ENCODE measurements around the gene PRCC. TPM values are rescaled to one million over a fixed set of nuclear protein-coding genes. Genes with fewer than 3 reads are reported as not detected.

Gene PRCC
- total and polyA plus RNA-seq, 7 experiments from 2014 or later: 40.9 to 88.9 (median 60.8) TPM

DNA sequence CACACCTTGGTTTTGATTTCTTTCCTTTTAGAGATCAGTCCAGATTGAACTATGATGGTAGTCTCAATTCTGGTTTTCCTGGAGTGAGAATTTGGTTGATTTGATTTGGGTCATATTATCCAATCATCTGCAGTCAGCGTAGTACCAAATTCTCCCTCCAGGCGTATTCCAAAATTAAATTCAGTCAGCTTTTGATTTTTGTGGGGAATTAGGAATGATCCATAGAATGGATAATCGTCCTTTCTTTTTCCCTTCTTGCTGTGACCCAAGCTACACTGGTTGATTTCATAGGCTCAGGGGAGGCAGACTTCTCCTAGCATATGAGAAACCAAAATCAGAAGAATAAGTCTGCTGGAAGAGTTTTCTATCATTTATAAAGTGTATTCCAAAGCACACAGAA, 4.9 kb downstream of the PRCC start:
- Mint-ChIP-seq H3K27ac (no peak overlapping the region), H3K9me3 (peaks cover 0 to 1% (median 0%) of the 10 kb centered on the region in 11 donors), H3K36me3 (peaks cover 10 to 40% (median 21%) of the 10 kb centered on the region in 5 donors), H3K27me3 (no peaks in the 10 kb centered on the region), H3K4me3 (peak overlapping the region in 1 of 10 donors; percentile 38), H3K4me1 (peaks cover 44 to 74% (median 68%) of the 10 kb centered on the region in 7 donors)
- CTCF ChIA-PET: interaction anchor here (0.7 to 2.0 kb wide), 3 partner anchors 46 to 116 kb away, joined by 3 to 6 read pairs (median 4); no protein-coding TSS in a partner anchor
- POLR2A ChIA-PET: no interaction called here
- peaks cover 28 to 45% of the 10 kb centered on the region in 2 donors for H3K4me1 ChIP-seq (ENCODE audit: control insufficient read depth in 2 of 2, insufficient read depth in 2 of 2, low read length in 2 of 2)
- H3K27me3 ChIP-seq (ENCODE audit: control insufficient read depth in 2 of 2, insufficient read depth in 2 of 2, low read length in 2 of 2): no peaks in the 10 kb centered on the region
- H3K4me3 ChIP-seq (ENCODE audit: low read length): no peak overlapping the region
- DNase-seq (no peak), ATAC-seq (no peak)
- no peak overlapping the region for H3K27ac ChIP-seq (ENCODE audit: low read depth, low read length)
- H3K36me3 ChIP-seq (ENCODE audit: control insufficient read depth in 2 of 3, insufficient read depth in 3 of 3, low read length in 3 of 3): peaks cover 0 to 30% (median 4%) of the 10 kb centered on the region in 3 experiments
- intact Hi-C loops (cut with micrococcal nuclease): no loop called here
- no peaks in the 10 kb centered on the region for H3K9me3 ChIP-seq (ENCODE audit: control insufficient read depth in 2 of 3, low read length in 3 of 3)

DNA sequence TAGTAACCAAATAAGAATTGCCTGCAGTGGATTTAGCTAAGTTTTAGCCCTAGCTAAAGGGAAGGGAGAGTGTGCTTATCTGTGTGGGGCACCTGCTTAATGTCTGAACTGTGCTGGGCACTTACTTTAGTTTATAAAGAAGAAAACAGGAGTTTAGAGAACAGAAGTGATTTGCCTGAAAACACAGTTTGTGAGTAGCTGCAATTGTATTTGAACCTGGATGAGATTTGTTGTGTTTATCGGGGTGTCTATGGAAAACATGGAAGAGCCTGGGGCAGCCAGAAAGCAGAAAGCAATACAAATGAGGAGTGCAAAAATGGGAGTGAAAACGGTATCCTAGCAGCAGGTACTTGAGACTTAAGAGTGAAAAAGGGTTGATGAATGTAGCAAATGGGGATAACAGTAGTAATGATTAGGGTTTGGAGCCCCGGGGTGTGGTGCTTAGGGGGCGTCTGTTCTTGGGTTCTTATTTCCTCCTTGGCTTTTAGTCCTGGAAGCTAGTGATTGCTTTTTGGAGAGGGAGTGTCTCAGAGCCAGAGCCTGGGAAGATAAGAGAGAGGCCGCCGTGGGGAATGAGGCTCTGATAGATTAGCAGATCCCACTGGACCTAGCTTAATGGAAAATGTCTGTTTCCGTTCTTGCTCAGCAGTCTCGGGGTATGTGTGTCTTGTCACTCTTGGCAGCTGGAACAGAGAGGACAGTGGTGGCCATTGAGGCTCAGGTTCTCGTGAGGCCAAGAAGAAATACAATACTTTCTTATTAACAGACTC, 5.6 kb downstream of the PRCC start:
- no peak for DNase-seq
- Histone ChIP-seq H3K9me3 (ENCODE audit: control insufficient read depth in 2 of 3, low read length in 3 of 3) (no peaks in the 10 kb centered on the region), H3K27ac (ENCODE audit: low read depth, low read length) (no peak overlapping the region), H3K36me3 (ENCODE audit: control insufficient read depth in 2 of 3, insufficient read depth in 3 of 3, low read length in 3 of 3) (peaks cover 0 to 24% (median 4%) of the 10 kb centered on the region in 3 experiments), H3K4me3 (ENCODE audit: low read length) (no peak overlapping the region), H3K27me3 (ENCODE audit: control insufficient read depth in 2 of 2, insufficient read depth in 2 of 2, low read length in 2 of 2) (no peaks in the 10 kb centered on the region), H3K4me1 (ENCODE audit: control insufficient read depth in 2 of 2, insufficient read depth in 2 of 2, low read length in 2 of 2) (peaks cover 32 to 45% of the 10 kb centered on the region in 2 donors)
- Mint-ChIP-seq H3K27ac (peak overlapping the region in 2 of 9 donors; percentile 15 to 21), H3K4me3 (peak overlapping the region in 3 of 10 donors; percentile 9 to 38 (median 33)), H3K9me3 (peaks cover 0 to 1% (median 0%) of the 10 kb centered on the region in 11 donors), H3K36me3 (peaks cover 10 to 40% (median 21%) of the 10 kb centered on the region in 5 donors), H3K4me1 (peaks cover 50 to 81% (median 75%) of the 10 kb centered on the region in 7 donors), H3K27me3 (no peaks in the 10 kb centered on the region)
- POLR2A ChIA-PET: no interaction called here
- CTCF ChIA-PET: interaction anchor here (0.8 kb wide), 1 partner anchor 45 kb away, joined by 3 read pairs; the partner anchor contains the start of genes ISG20L2 and METTL25B
- no peak for ATAC-seq
- intact Hi-C loops (cut with micrococcal nuclease): no loop called here

DNA sequence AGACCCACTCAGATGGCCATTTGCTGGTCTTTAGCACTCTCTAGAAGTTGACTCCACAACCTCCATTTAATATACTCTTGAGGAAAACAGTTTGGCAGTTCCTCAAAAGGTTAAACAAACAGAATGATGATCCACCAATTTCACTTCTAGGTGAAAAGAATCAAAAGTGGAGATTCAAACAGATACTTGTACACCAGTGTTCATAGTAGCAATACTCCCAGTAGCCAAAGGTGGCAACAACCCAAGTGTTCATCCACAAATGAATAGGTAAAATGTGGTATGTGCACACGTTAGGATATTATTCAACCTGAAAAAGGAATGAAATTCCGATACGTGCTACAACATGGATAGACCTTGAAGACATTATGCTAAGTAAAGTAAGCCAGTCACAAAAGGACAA, 6.3 kb downstream of the PRCC start:
- Histone ChIP-seq H3K27me3 (ENCODE audit: control insufficient read depth in 2 of 2, insufficient read depth in 2 of 2, low read length in 2 of 2) (no peaks in the 10 kb centered on the region), H3K27ac (ENCODE audit: low read depth, low read length) (no peak overlapping the region), H3K36me3 (ENCODE audit: control insufficient read depth in 2 of 3, insufficient read depth in 3 of 3, low read length in 3 of 3) (peaks cover 0 to 23% (median 4%) of the 10 kb centered on the region in 3 experiments), H3K4me1 (ENCODE audit: control insufficient read depth in 2 of 2, insufficient read depth in 2 of 2, low read length in 2 of 2) (peaks cover 26 to 38% of the 10 kb centered on the region in 2 donors), H3K4me3 (ENCODE audit: low read length) (no peak overlapping the region), H3K9me3 (ENCODE audit: control insufficient read depth in 2 of 3, low read length in 3 of 3) (no peaks in the 10 kb centered on the region)
- ATAC-seq (no peak), DNase-seq (no peak)
- Mint-ChIP-seq H3K36me3 (peaks cover 10 to 40% (median 19%) of the 10 kb centered on the region in 5 donors), H3K27ac (peak overlapping the region in 2 of 9 donors; percentile 5 to 16), H3K4me1 (peaks cover 49 to 83% (median 78%) of the 10 kb centered on the region in 7 donors), H3K4me3 (peak overlapping the region in 2 of 10 donors; percentile 33 to 38), H3K27me3 (no peaks in the 10 kb centered on the region), H3K9me3 (peaks cover 0 to 1% (median 0%) of the 10 kb centered on the region in 11 donors)
- ChIA-PET CTCF (no interaction called here), POLR2A (no interaction called here)
- intact Hi-C loops (cut with micrococcal nuclease): no loop called here

DNA sequence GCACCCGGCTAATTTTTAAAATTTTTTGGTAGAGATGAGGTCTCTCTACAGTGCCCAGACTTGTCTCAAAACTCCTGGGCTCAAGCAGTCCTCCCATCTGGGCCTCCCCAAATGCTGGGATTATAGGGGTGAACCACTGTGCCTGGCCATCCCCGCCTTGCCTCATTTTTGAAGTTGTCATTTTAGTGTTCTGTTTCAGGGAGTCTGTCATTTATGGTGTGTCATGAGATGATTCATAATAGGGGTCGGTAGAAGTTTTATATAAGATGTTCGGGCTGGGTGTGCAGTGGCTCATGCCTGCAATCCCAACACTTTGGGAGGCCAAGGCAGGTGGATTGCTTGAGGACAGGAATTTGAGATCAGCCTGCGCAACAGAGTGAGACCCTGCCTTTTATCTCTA, 8.5 kb downstream of the PRCC start:
- Histone ChIP-seq H3K4me3 (ENCODE audit: low read length) (no peak overlapping the region), H3K36me3 (ENCODE audit: control insufficient read depth in 2 of 3, insufficient read depth in 3 of 3, low read length in 3 of 3) (peaks cover 0 to 19% (median 4%) of the 10 kb centered on the region in 3 experiments), H3K27me3 (ENCODE audit: control insufficient read depth in 2 of 2, insufficient read depth in 2 of 2, low read length in 2 of 2) (no peaks in the 10 kb centered on the region), H3K4me1 (ENCODE audit: control insufficient read depth in 2 of 2, insufficient read depth in 2 of 2, low read length in 2 of 2) (peaks cover 20 to 23% of the 10 kb centered on the region in 2 donors), H3K27ac (ENCODE audit: low read depth, low read length) (peak overlapping the region; percentile 21), H3K9me3 (ENCODE audit: control insufficient read depth in 2 of 3, low read length in 3 of 3) (no peaks in the 10 kb centered on the region)
- no peak for ATAC-seq
- POLR2A ChIA-PET: no interaction called here
- DNase-seq: no peak
- Mint-ChIP-seq H3K9me3 (peaks cover 0 to 1% (median 0%) of the 10 kb centered on the region in 11 donors), H3K4me3 (peak overlapping the region in 2 of 10 donors; percentile 23 to 31), H3K36me3 (peaks cover 7 to 29% (median 10%) of the 10 kb centered on the region in 5 donors), H3K27me3 (no peaks in the 10 kb centered on the region), H3K4me1 (peaks cover 33 to 62% (median 59%) of the 10 kb centered on the region in 7 donors), H3K27ac (peak overlapping the region in 2 of 9 donors; percentile 6 to 52)
- intact Hi-C loops (cut with micrococcal nuclease): no loop called here
- CTCF ChIA-PET: interaction anchor here (0.9 kb wide), 2 partner anchors 21 to 193 kb away, joined by 3 to 4 read pairs; no protein-coding TSS in a partner anchor

DNA sequence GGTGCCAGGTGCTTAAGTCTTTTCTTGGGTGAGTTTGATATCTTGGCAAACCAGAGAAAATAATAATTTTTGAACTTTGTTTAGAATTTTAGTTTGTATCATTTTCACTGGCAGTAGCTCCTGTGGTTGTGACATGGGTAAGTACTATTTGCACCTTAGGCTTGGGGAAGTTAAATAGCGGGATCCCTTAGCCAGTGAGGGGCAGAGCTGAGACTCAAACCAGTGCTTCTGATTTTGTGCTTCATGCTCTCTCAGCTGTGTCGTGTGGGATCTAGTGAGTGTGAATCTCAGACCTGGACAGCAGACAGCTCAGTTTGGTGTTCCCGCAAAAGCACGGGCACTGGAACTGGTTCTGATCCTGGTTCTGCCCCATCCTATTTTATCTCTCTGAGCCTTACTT, 9.6 kb downstream of the PRCC start:
- CTCF ChIA-PET: interaction anchor here (0.7 to 1.4 kb wide), 3 partner anchors 20 to 51 kb away, joined by 3 to 4 read pairs (median 3); partner anchors contain the start of gene HDGF
- peaks cover 10 to 31% (median 12%) of the 10 kb centered on the region in 5 donors for H3K36me3 Mint-ChIP-seq
- no peak for ATAC-seq
- H3K27me3 Mint-ChIP-seq: no peaks in the 10 kb centered on the region
- Histone ChIP-seq H3K4me1 (ENCODE audit: control insufficient read depth in 2 of 2, insufficient read depth in 2 of 2, low read length in 2 of 2) (peaks cover 20% of the 10 kb centered on the region in 2 donors), H3K4me3 (ENCODE audit: low read length) (no peak overlapping the region), H3K9me3 (ENCODE audit: control insufficient read depth in 2 of 3, low read length in 3 of 3) (no peaks in the 10 kb centered on the region), H3K36me3 (ENCODE audit: control insufficient read depth in 2 of 3, insufficient read depth in 3 of 3, low read length in 3 of 3) (peaks cover 0 to 21% (median 4%) of the 10 kb centered on the region in 3 experiments), H3K27me3 (ENCODE audit: control insufficient read depth in 2 of 2, insufficient read depth in 2 of 2, low read length in 2 of 2) (no peaks in the 10 kb centered on the region), H3K27ac (ENCODE audit: low read depth, low read length) (no peak overlapping the region)
- POLR2A ChIA-PET: no interaction called here
- H3K4me3 Mint-ChIP-seq: peak overlapping the region in 3 of 10 donors; percentile 0 to 50 (median 30)
- H3K27ac Mint-ChIP-seq: peak overlapping the region in 6 of 9 donors; percentile 7 to 62 (median 40)
- H3K9me3 Mint-ChIP-seq: no peaks in the 10 kb centered on the region
- intact Hi-C loops (cut with micrococcal nuclease): no loop called here
- peaks cover 36 to 64% (median 61%) of the 10 kb centered on the region in 7 donors for H3K4me1 Mint-ChIP-seq
- DNase-seq: no peak

DNA sequence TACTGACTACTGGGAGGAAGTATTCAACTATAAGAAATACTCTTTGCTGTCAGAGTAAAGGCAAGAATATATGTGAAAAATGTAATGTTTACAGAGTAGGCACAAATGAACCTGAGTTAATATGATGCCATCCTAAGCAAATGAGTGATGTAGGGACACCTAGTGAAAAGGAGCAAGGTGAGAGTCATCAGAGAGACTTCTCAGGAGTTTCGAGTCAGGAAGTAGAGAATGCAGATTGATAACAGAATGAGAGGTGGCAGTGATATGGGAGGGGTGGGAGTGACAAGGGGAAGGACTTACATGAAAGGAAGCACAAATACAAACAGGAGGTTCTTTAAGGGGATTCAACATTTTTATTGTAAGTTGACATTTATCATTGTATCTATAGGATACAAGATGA, 10.2 kb downstream of the PRCC start:
- H3K27me3 ChIP-seq (ENCODE audit: control insufficient read depth in 2 of 2, insufficient read depth in 2 of 2, low read length in 2 of 2): no peaks in the 10 kb centered on the region
- no peak for ATAC-seq
- CTCF ChIA-PET: interaction anchor here (1.4 kb wide), 1 partner anchor 51 kb away, joined by 4 read pairs; no protein-coding TSS in a partner anchor
- H3K9me3 ChIP-seq (ENCODE audit: control insufficient read depth in 2 of 3, low read length in 3 of 3): no peaks in the 10 kb centered on the region
- no peak for DNase-seq
- intact Hi-C loops (cut with micrococcal nuclease): no loop called here
- Mint-ChIP-seq H3K36me3 (peaks cover 8 to 32% (median 18%) of the 10 kb centered on the region in 5 donors), H3K27ac (peak overlapping the region in 8 of 9 donors; percentile 9 to 80 (median 48)), H3K9me3 (no peaks in the 10 kb centered on the region), H3K4me3 (peak overlapping the region in 7 of 10 donors; percentile 1 to 50 (median 12)), H3K27me3 (no peaks in the 10 kb centered on the region), H3K4me1 (peaks cover 36 to 62% (median 57%) of the 10 kb centered on the region in 7 donors)
- no peak overlapping the region for H3K27ac ChIP-seq (ENCODE audit: low read depth, low read length)
- H3K36me3 ChIP-seq (ENCODE audit: control insufficient read depth in 2 of 3, insufficient read depth in 3 of 3, low read length in 3 of 3): peaks cover 0 to 21% (median under 1%) of the 10 kb centered on the region in 3 experiments
- H3K4me3 ChIP-seq (ENCODE audit: low read length): no peak overlapping the region
- H3K4me1 ChIP-seq (ENCODE audit: control insufficient read depth in 2 of 2, insufficient read depth in 2 of 2, low read length in 2 of 2): peaks cover 14 to 20% of the 10 kb centered on the region in 2 donors
- POLR2A ChIA-PET: no interaction called here
